NCI-H1694 (cell line): ENCODE data around the gene WDR91.

ENCODE experiments used
- DNase-seq: peaks from one replicate; lab custom pipeline; 2025; lab: John Stamatoyannopoulos, UW

Gene WDR91

DNA sequence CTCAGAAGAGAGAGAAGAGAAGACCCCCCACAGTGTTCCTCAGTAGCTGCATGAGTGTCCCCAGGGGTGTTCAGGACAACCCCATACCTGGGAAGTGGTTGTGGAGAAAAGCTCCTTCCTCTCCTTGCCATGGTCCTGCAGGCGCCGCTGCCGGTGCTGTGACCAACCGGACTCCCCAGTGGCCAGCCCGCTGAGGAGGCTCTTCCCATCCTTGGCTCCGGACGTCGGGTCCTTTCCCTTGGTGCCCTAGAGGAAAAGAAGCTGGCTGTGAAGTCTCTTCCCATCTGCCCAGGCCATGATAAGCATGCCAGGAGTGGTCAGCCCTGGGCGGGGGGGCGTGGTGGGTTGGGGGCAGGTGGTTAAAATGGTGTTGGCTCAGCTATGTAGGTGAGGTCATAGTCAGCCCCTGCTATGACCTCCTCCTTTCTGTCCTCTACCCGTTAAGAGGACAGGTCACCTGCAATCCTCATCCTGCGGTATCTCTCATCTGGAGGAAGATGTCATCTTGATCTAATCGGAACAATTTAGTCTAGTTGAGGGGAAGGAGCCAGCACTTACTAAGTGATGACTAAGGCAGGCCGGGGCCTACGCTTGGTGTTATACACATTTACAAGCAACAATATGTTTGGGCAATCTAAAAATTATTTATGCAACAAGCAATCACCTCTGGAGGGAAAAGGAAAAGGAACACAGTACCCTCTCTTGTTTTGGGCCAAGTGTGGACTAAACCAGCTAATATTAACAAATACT lies 13.2 kb downstream of the WDR91 start:
- DNase-seq: no peak

DNA sequence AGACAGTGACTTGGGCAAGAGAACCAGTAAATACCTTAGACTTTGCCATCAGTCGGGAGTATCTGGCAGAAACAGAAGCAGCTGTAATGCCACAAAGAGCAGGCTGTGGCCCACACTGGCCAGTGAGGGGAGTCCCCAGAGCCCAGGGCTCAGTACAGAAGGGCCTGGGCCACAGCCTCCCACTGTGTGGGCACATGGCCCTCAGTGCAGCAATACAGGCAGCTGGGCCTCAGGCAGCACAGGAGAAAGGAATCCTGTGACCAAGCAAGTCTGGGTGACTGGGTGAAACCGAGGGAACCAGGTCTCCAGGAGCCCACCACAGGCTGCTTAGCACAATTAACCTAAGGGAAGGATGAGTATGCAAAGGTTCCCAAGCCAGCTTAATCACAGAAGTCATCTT lies 14.0 kb downstream of the WDR91 start:
- no peak for DNase-seq

DNA sequence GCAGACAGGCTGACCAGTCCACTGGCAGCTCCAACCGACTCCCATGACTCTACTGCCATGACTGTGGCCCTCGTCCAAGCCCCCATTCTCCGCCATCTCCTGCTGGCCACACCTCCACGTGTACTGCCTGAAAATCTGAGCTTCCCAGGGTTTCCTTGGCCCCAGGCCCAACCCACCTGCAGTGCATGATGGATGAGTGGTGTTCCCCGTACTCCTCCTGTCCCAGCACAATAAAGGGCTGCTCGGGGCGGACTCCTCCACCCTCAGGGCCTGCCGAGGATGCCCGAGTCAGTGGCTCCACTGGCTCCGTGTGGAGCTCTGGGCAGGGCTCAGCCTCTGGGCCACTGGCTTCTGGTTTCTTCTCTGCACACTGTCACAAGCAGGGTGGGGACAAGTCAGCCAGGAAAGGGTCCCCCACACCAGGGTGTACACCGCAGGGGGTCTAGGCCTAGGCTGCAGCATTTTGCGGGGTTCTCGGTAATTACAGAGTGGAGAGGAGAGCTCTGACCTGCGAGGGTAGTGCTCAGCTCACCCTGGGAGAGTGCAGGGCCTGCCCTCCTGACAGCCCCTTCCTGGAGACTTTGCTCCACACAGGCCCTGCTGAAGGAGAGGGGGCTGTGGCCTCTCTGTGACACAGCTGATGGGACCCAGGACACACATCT lies 15.2 kb downstream of the WDR91 start:
- DNase-seq: no peak

DNA sequence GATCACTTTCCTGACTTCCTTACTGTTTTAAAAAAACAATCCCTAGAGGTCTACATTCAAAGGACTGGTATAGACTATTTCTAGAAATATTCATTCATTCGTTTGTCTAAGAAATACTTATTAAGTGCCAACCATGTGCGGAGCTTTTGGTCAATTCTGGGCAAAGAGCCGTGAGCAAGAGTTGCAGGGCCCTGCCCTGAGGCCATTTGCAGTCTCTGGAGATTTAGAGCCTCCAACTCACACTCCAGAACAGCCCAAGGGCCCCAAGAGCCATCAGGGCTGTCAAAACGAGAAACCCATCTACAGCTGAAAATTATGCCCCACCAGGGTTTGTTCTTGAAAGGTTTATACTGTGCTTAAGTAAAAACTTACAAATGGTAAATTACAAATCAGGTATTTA lies 16.2 kb downstream of the WDR91 start:
- DNase-seq: no peak

DNA sequence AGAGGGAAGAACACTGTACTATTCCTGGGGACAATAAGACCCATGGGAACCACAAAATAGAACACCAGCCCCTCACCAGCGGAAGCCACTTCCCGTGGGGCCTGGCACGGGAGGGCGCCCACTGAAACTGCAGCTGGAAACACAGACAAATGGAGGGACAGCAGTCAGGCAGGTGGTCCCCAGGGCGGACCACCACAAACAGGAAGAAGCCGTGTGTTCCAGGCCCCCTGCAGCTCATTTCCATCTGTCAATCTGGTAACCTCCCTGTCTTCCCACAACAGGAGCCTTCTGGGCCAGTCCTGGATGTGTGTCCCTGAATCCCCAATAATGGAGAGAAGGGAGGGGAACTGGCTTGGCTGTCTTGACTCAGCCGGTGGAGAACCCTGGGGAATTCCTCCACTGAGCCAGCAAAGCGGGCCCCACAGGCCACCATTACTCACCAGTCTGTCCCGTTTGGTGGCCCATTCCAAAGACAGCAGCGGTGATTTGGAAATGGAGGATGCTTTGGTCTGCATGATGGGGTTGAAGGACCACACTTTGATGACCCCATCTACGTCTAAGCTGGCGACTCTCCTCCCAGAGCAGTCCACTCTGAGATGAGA lies 16.7 kb downstream of the WDR91 start:
- DNase-seq: no peak

DNA sequence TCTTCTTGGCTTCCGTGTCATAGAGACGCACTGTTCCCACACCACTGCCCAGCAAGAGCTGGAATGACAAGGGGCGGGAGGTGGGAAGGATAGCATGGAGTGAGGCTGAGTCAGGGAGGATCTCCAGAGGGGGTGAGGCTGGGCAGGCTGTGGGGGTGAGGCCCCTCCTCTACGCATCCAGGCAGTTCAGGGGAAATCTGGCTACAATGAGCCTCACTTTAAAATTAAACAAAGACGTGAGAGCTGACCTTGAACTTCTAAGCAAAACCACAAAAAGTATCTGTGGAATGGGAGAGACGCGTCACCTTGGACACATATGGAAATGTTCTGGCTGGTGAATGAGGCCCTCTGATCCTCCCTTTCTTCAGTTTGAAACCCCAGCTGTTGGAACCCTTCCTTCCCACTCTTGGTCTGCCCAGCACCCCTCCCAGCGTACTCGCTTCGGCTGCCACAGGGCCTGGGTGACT lies 17.7 kb downstream of the WDR91 start:
- no peak for DNase-seq

DNA sequence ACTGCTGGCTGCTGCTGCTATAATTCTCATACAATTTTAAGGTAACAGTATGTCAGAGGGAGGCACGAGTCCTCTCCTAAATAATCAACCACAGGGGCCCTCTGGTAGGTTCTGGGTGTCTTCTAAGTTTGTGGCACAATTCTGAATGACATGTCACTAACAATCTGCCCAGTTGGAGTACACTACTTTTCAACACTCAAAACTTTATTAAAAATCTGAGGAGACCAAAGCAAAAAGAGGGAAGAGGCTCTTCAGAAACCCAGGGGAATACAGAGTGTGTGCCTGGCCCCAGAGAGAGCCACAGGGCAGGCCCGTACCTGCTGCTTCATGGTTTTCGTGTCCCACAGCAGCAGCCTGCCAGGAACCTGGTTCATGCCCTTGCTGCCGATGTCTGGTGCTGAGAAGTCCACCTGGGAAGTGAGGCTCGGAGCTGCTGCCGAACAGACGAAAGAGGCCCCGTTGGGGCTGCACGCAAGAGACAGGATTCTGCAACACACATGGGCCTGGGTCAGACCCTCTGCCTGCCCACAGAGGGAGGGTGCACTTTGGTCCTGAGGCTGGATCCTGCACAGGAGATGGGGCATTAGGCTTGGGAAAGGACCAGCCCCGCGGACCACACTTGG lies 18.3 kb downstream of the WDR91 start:
- DNase-seq: no peak

DNA sequence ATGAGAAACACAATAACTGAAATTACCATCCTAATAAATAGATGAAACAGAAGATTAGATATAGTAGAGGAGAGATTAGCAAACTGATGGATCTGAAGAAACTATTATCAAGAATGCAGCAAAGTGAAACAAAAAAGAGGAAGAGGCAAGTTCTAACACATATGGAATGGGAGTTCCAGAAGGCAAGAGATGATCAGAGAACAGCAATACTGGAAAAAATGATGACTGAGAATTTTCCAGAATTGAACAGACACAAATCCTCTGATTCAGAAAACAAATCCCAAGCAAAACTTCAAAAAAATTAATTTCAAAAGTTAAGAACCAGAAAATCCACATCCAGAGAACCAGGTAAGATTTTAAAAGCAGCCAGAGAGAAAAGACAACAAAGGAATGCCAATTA lies 20.6 kb downstream of the WDR91 start:
- DNase-seq: no peak

DNA sequence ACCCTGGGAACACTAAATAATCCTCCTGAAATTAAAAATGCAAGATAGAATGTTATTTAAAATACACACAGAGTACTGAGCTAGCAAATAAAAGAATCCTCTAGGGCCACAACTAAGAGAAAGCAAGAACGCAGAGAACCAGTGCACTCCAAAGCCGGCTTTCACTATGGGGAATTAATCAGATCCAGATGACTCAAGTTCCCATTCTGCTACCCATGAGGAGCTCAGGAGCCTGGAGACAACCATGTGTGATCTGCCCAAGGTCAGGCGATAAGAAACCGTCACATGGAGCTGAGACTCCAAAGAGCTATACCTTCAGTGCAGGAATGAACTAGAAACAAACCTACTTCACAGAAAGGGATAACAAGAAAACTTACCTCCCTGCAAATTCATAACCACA lies 21.4 kb downstream of the WDR91 start:
- DNase-seq: no peak

DNA sequence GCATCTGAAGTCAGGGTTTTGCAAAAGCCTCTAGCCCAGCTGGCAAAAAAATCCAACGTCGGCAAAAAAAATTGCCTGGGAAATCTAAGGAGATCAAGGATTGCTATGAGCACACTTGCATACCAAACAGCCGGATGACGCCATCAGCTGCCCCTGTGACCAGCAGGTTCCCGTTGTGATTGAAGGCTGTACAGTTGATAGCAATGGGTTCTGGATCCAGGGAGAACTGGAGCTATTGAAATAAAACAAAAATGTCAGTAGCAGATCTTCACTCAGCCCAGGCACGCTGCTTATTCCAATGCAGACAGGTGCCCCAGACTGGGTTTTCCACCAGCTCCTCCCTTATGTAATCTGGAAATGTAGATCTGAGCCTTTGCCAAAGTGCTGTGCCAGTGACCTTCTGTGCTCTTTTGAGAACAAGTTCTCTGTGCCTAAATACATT lies 22.1 kb downstream of the WDR91 start:
- no peak for DNase-seq

DNA sequence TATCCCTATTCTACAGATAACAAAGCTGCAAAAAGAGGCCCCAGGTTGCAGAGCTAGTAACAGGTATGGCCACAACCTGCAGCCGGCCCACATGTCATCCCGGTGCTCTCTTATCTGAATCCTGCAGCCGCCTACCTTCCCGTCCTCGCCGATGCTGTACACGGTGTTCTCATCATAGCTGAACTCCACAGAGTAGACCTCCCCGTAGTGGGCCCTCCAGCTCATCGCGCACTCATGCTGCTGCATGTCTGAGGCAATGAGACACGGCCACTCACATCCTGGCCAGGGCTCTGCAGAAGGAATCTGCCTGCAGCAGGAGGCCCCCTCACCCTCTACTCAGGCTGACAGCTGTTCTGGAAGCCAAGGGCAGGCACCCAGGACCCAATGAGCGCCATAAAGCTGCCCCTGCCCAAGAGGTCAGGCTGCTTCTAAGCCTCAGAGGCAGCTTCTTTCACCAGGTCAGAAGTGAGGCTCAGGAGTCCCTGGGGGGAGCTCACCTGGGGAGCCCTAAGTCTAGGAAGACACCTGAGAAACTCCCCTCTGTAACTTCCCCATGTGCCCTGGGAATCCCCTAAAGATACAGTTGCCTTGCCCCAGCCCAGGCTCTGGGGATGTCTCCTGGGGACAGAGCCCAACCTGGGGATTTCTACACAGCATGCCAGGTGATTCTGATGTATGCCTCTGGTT lies 22.9 kb downstream of the WDR91 start:
- no peak for DNase-seq

DNA sequence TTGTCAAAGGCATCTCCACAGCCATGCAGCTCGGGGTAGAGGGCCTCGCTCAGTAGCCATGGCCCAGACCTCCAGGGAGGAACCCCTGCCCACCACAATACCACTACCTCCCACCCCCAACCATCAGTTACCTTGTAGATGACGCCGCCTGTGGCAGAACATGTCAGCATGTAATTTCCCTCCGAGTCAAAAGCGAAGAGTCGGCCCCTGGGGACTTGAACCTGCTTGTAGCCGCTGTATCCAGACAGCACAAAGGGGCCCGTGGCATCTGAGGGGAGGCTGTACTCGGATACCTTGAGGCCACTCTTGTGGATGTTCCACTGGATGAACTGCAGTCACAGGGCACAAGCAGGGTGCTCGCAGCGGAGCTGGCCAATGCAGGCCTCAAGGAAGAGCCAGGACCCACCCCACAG lies 24.5 kb downstream of the WDR91 start:
- no peak for DNase-seq

DNA sequence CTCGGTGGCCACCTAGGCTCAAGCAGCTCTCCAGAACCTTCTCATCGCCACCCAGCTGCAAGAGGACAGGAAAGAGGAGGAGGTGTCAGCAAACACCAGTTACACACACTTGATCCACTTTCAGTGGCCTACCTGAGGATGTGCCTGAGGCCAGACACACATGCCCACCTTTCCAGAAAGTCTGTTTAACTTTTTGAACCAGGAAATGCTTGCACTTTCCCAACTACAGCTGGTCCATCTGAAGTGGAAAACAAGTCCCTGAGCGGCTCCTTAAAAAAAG lies 25.1 kb downstream of the WDR91 start:
- no peak for DNase-seq

DNA sequence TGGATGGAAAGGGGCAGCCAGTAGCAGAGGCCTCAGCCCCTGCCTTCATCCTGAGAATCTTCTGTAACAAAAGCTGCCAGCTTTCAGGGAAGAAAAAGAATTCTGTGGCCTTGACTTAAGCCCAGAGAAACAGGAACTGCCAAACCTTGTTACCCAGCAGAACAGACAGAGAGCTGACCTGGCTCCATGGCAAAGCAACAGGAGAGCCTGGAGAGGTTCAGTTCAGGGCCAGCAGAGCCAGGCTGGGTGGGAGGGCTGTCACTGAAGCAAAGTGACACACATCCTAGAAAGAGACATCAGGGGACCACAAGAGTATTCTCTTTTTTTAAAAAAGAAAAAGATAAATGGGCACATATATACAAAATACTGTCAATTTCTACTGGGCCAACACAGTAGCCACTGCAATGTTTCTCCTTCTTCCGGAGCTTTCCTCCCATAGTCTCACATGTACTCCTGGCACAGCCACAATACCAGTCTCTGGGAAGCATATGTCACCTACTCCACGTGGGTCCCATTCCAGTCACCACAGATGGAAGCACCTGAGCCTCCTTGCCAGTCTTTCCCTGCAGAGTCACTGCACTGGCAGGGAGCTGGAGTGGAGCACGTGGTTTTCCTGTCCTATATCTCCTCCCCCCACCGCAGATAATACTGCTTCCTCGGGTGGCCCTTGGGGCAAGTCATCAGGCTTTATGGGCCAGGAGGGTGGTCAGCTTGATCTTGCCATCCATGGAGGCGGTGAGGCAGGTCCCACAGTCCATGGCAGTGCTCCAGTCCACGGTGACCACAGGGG lies 25.7 kb downstream of the WDR91 start:
- DNase-seq: no peak

DNA sequence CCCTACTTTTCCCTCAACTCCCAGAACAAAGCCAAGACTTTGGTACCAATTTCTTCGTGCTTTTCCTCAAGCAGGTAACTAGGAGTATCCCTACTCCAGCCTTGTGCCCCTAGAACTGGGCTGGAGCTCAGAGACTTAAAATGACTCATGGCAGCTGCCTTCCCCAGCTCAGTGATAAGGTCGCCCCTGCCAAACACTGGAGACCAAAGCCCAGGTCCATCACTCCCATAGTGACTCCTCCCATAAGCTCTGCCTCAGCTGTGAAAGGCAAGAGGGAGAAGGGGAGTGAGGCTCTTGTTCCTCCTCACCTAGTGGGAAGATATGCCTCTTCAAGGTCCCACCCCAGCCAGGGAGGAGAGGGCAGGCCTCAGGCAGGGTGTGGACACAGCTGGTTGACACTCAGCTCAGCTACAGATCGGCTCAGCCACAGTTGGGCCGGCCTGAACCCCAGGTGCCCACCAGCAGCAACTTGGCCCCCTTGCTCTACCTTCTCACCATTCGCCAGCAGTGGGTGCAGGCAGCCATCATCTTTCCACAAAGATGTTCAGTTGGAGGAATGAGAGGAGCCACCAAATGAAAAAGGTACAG lies 27.0 kb downstream of the WDR91 start:
- DNase-seq: no peak

DNA sequence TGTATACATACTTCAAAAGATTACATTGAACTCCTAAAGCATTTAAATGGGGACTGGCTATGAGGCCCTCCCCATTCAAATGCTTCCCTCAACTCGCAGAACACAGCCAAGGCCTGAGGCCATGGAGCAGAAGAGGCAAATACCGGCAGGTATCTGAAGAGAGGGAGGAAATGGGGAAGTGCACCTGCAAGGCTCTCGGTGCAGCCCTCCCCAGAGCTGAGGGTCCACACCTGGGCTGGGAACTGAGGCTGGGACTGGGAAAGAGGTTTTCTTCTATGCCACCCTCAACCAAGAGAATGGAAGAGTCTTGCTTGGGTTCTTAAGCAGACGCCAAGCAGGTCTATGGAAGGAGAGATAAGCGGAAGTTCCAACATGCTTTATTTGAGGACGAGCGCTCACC lies 27.8 kb downstream of the WDR91 start:
- no peak for DNase-seq

DNA sequence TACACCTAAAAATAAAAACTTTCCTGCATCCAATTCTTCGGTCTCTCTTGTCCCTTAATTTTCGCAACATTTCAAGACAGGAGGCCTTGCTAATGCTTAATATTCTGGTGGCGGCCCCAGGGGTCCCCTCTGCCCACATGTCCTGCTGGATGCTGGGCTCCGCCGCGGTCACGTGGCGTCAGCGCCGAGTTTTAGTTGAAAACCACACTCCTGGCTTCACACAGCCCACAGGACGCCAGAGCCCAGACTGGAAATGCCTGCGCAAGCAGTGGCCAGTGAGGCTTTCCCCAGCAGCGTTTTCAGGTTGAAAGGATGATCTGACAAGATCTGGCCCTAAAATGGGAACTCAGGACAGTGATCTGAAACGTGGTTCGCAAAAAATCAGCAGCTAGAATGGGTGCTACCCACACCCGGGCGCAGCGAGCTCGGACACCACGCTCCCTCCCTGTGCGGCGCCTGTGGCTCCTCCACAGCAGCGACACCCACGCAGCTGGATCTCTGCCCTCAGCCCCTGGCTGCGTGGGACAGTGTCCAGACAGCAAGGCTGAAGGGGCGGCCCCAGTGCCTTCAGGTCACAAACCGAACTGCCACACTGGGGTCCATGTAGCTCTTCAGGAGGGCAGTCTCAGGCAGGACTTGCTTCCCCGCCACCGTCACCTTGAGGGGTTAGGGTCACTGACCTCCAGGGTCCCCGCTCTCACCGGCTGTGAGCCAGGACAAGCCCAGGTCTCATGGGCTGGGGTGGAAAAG lies 29.2 kb downstream of the WDR91 start:
- no peak for DNase-seq

DNA sequence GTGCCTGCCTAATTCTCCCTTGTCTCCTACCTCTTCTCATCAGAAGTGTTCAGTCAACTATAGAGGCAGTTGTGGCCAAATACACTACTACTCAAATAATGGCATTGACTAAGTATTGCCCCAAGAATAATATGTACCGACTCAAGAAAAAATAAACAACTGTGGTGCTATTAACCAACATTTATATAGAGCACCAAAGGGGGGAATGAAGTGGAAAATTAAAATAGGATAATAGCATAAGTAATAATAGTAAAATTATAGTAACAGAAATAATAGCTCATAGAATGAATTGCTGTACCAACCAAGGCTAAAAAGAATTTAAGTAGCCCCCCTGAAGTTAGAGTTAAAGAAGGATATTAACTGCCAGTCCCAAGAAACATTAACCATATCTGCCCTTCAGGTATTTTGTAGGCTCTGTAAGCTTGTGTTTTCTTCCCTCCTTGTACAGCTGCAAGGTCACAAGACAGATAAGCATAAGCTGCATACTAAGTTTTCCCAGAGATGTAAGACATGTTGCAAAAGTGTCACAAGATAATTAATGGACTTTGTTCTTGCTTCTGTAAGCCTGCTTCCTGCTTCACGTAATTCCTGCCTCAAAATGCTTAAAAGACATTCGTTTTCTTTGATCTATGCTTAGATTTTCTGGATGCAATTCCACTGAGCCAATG lies 29.9 kb downstream of the WDR91 start:
- no peak for DNase-seq

DNA sequence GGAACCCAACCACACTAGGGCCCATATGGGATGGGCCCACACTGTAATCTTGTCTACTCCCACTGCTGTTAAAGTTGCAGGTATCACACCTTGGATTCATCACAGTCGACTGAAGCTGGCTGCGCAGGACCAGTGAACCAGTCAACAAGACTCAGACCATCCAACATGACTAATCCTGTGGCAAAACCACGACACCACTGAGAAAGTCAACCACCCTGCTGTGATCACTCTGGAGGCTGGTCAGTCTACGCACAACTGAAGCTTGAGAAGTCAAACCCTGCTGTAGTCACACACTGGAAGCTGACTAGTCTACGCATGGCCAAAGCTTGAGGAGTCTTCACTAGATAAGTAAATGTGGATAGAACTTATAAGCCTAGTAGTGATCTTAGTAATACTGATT lies 31.2 kb downstream of the WDR91 start:
- DNase-seq: no peak

DNA sequence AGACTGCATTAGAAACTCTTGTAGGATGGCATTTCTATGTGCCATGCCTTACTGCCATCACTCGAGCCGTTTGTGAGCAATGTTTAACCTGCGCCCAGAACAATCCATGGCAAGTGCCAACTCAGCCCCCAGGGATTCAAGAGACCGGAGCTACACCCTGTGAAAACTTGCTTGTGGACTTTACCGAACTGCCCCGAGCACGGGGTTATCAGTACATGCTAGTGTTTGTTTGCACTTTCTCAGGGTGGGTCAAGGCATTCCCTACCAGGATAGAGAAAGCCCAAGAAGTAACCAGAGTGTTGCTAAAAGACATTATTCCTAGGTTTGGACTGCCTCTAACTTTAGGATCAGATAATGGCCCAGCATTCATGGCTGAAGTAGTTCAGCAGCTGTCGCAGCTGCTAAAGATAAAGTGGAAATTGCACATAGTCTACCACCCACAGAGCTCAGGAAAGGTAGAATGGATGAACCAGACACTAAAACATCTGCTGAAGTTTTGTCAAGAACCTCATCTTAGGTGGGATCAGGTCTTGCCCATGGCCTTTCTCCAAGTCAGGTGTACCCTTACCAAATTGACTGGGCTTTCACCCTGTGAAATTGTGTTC lies 31.9 kb downstream of the WDR91 start:
- no peak for DNase-seq
